Colonic mucosa (tissue), 4 donors: ENCODE results near the gene ATF7. TPM values are rescaled to one million over a fixed set of nuclear protein-coding genes. Genes with fewer than 3 reads are reported as not detected.

Experiments used
- DNase-seq: peaks from one replicate; pipeline ENCODE4 v3.0.0-alpha.2; 2020
- H3K27ac ChIP-seq: fragments of 200-600 bp; one replicate; pipeline ENCODE4 v1.8.0; 2021
- H3K27me3 ChIP-seq: fragments of 200-600 bp; one replicate; pipeline ENCODE4 v1.8.0; 2021
- H3K36me3 ChIP-seq: fragments of 200-600 bp; one replicate; pipeline ENCODE4 v1.8.0; 2021
- H3K4me1 ChIP-seq: fragments of 200-600 bp; one replicate; pipeline ENCODE4 v1.8.0; 2021; ENCODE audit warnings: mild to moderate bottlenecking
- H3K4me3 ChIP-seq: fragments of 200-600 bp; one replicate; pipeline ENCODE4 v1.8.0; 2021
- H3K9ac ChIP-seq, 2 donors: one replicate each; pipeline ENCODE4 v1.7.0; 2013; ENCODE audit warnings: control low read depth in 2 of 2, low read depth in 2 of 2, low read length in 2 of 2
- H3K9me3 ChIP-seq: fragments of 200-600 bp; one replicate; pipeline ENCODE4 v1.8.0; 2021
- intact Hi-C: fragments of 100-400 bp; cut with DNase I; formaldehyde crosslinking; loops from one replicate; pipeline ENCODE4 v1.14.1; 2022
- total RNA-seq, 2 donors: library from RNA; stranded (reverse); fragmentation: NEBNext Ultra II Directional in 1 of 2; extraction: Animal tissue kit (Norgen Biotek cat#: 25700) in 1 of 2; gene quantifications; one replicate each; pipeline ENCODE4 v1.2.1, GENCODE V29; 2021
- TF ChIP-seq, protein P1 (sequence below): fragments of 200-600 bp; IDR thresholded peaks from one replicate; pipeline ENCODE4 v1.8.0; 2022; ENCODE audit warnings: antibody characterized with exemption, mild to moderate bottlenecking
- donor health status: healthy.
- donor health status: DM: no; HTN: no; CAD: no.
- donor health status: DM: no; HTN: no; CAD: no.

The ATF7 gene
- total RNA-seq, 2 donors from 2014 or later: 31.1 to 38.5 TPM

DNA sequence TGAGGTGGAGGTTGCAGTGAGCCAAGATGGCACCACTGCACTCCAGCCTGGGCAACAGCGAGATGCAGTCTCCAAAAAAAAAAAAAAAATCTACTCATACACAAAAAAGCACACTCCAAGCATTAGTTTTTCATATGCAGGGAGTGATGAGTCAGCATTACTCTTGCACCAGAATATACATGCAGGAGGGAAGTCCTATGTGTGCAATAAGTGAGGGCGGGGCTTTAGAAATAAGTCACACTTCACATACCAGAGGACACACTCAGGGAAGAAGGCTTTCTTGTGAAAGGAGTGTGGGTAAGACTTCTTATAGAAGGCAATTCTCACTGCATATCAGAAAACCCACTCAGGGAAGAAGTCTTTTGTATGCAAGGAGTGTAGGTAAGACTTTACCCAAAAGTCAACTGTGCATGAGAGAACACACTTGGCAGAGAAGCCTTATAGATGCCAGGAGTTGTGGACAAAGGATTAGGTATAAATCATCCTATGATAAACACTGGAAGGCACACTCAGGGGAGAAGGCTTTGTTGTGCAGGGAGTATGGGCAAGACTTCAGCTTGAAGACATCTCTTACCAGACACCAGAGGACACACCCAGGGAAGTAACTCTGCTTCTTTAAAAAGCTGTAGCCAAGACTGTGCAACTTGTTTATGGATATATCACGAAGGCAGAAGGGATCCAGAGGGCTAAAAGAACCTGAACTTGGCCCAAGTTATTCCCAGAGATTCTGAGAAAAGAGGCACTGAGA, 50.5 kb downstream of the ATF7 start:
- Histone ChIP-seq H3K9me3 (no peaks in the 10 kb centered on the region), H3K9ac (no peak overlapping the region), H3K4me3 (no peak overlapping the region), H3K36me3 (no peaks in the 10 kb centered on the region), H3K4me1 (no peaks in the 10 kb centered on the region), H3K27me3 (no peaks in the 10 kb centered on the region), H3K27ac (peak overlapping the region; percentile 23)
- peak; percentile 38 for DNase-seq
- TF ChIP-seq, protein P1, sequence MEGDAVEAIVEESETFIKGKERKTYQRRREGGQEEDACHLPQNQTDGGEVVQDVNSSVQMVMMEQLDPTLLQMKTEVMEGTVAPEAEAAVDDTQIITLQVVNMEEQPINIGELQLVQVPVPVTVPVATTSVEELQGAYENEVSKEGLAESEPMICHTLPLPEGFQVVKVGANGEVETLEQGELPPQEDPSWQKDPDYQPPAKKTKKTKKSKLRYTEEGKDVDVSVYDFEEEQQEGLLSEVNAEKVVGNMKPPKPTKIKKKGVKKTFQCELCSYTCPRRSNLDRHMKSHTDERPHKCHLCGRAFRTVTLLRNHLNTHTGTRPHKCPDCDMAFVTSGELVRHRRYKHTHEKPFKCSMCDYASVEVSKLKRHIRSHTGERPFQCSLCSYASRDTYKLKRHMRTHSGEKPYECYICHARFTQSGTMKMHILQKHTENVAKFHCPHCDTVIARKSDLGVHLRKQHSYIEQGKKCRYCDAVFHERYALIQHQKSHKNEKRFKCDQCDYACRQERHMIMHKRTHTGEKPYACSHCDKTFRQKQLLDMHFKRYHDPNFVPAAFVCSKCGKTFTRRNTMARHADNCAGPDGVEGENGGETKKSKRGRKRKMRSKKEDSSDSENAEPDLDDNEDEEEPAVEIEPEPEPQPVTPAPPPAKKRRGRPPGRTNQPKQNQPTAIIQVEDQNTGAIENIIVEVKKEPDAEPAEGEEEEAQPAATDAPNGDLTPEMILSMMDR: no peak
- intact Hi-C loops: no loop called here

DNA sequence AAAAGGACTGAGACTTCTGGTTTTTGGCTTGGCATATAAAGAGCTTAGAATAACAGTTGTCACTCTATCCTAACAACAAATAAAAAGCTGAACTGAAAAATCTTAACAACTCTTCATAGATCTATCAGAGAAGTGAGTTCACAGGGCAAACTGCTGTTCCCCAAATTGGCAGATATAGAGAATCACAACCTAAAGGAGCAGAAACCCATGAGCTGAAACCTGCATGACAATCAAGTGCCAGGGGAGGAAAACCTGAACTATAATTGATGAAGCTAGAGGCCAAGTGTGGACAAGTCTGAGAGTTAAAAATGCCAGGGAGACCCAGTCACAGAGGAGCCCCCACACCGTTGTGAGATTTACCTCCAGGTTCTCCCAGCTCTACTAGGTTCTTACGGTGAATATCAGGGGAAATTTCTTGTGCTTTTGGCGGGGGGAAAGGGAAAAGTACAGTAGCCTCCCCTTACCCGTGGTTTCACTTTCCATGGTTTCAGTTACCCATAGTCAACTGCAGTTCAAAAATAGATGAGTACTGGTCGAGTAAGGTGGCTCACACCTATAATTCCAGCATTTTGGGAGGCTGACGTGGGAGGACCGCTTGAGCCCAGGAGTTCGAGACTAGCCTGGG, 53.9 kb downstream of the ATF7 start:
- Histone ChIP-seq H3K9ac (no peak overlapping the region), H3K4me1 (no peaks in the 10 kb centered on the region), H3K4me3 (no peak overlapping the region), H3K36me3 (no peaks in the 10 kb centered on the region), H3K9me3 (no peaks in the 10 kb centered on the region), H3K27me3 (no peaks in the 10 kb centered on the region), H3K27ac (no peak overlapping the region)
- intact Hi-C loops: no loop called here
- no peak for DNase-seq
- TF ChIP-seq, protein P1: no peak

DNA sequence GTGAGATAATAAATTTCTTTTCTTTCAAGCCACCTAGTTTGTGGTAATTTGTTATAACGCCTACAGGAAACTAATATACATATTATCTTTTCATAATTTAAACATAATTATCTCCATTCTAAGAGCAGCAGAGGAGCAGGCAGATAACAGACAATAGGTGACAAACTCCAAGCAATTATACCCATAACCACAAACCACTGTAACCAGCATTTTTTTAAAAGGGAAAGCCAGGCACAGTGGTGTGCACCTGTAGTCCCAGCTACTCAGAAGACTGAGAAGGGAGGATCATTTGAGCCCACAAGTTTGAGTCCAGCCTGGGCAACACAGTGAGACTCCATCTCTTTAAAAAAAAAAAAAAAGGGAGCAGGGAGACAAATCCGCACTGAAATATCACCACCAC, 54.9 kb downstream of the ATF7 start:
- Histone ChIP-seq H3K27me3 (no peaks in the 10 kb centered on the region), H3K4me1 (no peaks in the 10 kb centered on the region), H3K36me3 (no peaks in the 10 kb centered on the region), H3K4me3 (no peak overlapping the region), H3K9ac (no peak overlapping the region), H3K9me3 (no peaks in the 10 kb centered on the region), H3K27ac (no peak overlapping the region)
- intact Hi-C loops: no loop called here
- TF ChIP-seq, protein P1: no peak
- no peak for DNase-seq

DNA sequence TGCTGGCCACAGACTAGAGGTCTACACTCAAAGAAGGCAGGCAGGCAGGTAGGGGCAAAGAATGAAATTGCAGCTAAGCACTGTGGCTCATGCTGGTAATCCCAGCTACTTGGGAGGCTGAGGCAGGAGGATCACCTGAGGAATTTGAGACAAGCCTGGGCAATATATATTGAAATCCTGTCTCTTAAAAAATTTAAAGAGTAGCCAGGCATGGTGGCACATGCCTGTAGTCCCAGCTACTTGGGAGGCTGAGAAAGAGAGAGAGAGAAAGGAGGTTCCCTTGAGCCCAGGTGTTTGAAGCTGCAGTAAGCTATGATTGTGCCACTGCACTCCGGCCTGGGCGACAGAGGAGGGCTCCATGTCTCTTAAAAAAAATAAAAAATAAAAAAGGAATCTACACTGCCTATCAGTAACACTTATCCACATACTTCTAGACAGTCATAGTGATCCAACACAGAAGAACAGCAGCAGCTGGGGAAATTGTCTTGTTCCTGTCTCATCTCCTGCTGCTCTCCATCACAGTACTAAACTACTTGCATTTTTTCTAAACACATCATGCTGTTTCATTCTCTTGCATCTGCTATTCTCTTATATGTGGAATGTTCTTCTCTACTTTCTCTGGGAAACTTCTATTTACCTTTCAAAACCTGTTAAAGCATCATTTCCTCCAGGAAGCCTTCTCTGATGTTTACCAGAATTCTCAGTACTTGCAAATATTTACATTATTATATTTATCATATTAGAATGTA, 57.2 kb downstream of the ATF7 start:
- DNase-seq: no peak
- no peak overlapping the region for H3K27ac ChIP-seq
- intact Hi-C loops: no loop called here

More for the DNA sequence above, 57.2 kb downstream of the ATF7 start:
- Histone ChIP-seq H3K4me1 (no peaks in the 10 kb centered on the region), H3K27me3 (no peaks in the 10 kb centered on the region), H3K9me3 (no peaks in the 10 kb centered on the region), H3K36me3 (no peaks in the 10 kb centered on the region), H3K4me3 (no peak overlapping the region), H3K9ac (no peak overlapping the region)
- TF ChIP-seq, protein P1: no peak
